Coronary artery (tissue), 2 donors: ENCODE results near the gene RYR3.
A peak's percentile ranks its signal among the peaks of the same experiment; 100 is the strongest.

Experiments used
- DNase-seq: peaks from one replicate; pipeline ENCODE4 v3.0.0-alpha.2; 2017; ENCODE audit warnings: low spot score
- H3K27ac ChIP-seq, 2 donors: fragments of 200-600 bp; sonication (generic); one replicate each; pipeline ENCODE4 v1.5.1; 2016 to 2019
- H3K4me3 ChIP-seq: fragments of 200-600 bp; sonication (generic); 2 replicates; pipeline ENCODE4 v1.5.1; 2016; ENCODE audit warnings: mild to moderate bottlenecking, moderate library complexity
- TF ChIP-seq, protein P1 (sequence below): fragments of 200-600 bp; sonication (generic); IDR thresholded peaks from one replicate; pipeline ENCODE4 v1.5.1; 2019; ENCODE audit warnings: antibody characterized with exemption

The RYR3 gene

DNA sequence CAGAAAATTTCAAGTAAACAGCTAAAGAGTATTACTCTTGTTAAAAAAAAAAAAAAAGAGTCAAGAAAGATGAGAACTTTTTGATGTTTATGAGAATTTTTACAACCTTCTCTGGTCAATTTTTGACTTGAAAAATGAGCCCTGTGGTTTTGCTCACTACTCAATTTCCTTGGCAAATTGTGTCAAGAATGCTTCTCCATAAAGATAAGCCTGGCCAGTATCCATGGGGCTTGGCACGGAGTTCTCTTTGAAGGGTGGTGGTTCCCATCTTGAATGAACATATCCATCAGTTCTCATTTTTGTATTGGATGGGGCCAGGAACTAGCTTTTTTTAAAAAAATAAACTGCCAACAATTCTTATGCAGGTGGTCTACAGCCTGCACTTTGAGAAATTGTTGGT lies 179.9 kb downstream of the RYR3 start:
- no peak for DNase-seq
- TF ChIP-seq, protein P1, sequence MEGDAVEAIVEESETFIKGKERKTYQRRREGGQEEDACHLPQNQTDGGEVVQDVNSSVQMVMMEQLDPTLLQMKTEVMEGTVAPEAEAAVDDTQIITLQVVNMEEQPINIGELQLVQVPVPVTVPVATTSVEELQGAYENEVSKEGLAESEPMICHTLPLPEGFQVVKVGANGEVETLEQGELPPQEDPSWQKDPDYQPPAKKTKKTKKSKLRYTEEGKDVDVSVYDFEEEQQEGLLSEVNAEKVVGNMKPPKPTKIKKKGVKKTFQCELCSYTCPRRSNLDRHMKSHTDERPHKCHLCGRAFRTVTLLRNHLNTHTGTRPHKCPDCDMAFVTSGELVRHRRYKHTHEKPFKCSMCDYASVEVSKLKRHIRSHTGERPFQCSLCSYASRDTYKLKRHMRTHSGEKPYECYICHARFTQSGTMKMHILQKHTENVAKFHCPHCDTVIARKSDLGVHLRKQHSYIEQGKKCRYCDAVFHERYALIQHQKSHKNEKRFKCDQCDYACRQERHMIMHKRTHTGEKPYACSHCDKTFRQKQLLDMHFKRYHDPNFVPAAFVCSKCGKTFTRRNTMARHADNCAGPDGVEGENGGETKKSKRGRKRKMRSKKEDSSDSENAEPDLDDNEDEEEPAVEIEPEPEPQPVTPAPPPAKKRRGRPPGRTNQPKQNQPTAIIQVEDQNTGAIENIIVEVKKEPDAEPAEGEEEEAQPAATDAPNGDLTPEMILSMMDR = no peak
- H3K27ac ChIP-seq = peak overlapping the region in 1 of 2 donors; percentile 37
- no peak overlapping the region for H3K4me3 ChIP-seq

DNA sequence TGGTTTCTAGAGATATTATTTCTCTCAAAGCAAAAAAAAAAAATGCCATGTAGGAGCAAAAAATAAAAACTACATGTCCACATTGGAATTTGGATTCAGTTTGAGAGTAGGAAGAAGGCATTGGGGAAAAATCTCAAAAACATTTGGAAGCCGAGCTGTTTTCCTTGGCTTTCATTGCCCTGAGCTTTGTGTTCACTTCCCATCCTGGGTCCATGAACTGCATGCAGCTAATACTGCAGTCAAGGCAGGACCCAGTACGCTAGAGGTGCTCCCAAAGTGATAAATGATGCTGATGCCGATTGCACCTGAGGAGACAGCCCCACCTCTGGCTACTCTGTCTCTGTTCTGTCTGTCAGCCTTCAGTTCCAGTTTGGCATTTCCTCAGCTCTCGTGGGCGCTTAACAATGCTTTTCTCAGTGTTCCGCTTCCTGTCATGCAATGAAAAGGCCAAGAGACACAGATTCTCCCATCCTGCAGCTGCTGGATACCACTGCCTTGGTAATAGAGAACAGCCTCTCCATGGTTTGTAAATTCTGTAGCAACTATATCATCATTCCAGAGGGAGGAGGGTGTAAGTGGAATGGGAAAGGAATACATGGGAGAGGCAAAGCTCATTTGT lies 181.8 kb downstream of the RYR3 start:
- DNase-seq = no peak
- TF ChIP-seq, protein P1 = no peak
- H3K27ac ChIP-seq = peak overlapping the region in 1 of 2 donors; percentile 22
- peak overlapping the region; percentile 14 for H3K4me3 ChIP-seq

DNA sequence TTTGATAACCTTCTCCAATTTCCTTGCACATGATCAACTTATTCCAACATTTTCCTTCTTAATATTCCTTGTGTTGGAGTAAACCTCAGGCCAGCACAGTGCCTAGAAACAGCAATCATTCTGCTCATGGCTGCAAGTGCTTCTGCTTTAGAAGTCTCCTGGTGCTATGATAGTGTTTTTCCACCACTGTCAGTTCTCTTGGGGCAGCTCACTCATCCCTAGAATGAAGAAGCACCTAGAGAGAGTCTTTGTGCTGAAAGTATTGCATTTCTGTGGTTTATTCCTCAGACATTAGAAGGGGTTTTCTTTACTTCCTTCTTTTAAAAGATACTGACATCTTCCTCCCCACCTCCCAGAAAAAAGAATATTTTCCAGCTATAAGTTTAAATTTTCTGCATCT lies 183.5 kb downstream of the RYR3 start:
- TF ChIP-seq, protein P1 = no peak
- DNase-seq = no peak
- H3K4me3 ChIP-seq = no peak overlapping the region
- no peak overlapping the region for H3K27ac ChIP-seq

DNA sequence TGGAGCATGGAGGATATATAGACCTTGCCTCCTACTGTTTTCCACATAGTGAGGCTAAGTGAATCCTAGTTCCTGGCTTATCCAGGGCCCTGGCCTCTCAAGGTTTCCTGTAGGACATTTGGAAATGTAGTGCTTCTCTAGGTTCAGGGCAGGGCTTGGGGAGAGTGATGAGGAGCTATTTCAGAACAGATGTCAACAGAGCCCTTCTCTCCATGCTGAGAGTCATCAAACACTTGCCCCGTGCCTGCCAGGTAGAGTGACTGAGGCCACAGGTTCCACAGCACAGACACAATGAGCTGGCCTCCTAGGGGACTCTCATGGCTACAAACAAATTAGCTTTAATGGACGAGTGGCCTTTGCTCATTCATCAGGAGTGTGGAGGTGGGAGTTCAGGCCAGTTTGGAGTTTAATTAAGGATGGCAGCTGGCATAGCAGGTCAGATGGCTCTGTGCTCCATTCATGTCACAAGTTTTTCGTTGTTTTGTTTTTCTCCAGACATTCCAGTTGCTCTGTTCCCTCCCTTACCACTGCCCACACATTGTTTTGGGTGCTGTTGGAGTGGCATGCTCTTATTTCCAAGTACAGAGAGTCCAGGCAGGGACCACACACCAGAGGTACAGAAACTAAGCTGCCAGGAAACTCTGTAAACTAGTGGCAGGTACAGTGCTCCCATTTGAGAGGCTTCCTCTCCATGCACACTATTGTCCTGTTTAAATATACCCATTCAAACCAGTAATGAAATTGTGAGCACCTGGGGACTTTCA lies 189.8 kb downstream of the RYR3 start:
- Histone ChIP-seq H3K27ac (no peak overlapping the region), H3K4me3 (no peak overlapping the region)
- DNase-seq = no peak
- TF ChIP-seq, protein P1 = no peak

DNA sequence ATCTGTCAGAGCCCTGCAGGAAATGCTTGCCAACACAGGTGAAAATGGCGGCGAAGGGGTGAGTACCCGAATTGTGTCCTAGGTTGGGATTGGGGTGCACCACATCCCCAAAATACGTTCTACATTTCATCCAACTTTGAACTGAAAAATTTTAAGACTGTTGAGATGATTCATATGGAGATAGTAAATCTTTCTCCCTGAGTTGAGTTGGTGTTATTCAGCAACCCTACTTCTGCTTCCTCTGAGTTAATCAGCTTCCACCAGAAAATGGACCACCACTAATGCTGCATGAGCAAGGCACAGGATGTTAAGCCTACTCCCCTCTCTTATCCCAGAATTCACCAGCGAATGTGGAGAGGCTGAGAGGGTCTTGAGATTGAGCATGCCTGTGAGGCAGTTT lies 192.9 kb downstream of the RYR3 start:
- Histone ChIP-seq H3K4me3 (no peak overlapping the region), H3K27ac (no peak overlapping the region)
- TF ChIP-seq, protein P1 = no peak
- DNase-seq = no peak

DNA sequence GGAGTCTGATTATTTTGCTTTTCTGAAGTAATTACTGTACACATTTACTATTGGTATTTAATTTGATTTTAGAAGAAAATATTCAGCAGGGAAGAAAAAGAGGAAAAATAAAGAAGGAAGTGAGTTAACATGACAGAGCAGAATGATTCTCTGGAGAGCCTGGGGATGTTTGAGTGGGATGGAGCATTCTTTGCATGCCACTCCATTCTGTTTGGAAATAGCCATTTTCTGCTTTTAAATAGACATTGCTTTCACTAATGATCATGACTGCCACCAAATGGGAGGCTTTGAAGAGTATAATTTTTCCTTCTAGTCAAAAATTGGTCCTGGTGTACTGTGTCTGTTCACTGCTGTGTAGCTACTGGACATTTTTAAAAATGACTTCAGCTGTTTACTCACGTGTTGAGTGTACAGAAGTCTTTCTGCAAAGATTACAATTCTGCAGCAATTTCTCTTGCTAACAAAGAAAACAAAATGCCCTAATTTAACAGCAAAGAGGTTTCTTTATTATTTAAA lies 196.1 kb downstream of the RYR3 start:
- no peak overlapping the region for H3K27ac ChIP-seq
- no peak for DNase-seq
- TF ChIP-seq, protein P1 = no peak
- H3K4me3 ChIP-seq = no peak overlapping the region

DNA sequence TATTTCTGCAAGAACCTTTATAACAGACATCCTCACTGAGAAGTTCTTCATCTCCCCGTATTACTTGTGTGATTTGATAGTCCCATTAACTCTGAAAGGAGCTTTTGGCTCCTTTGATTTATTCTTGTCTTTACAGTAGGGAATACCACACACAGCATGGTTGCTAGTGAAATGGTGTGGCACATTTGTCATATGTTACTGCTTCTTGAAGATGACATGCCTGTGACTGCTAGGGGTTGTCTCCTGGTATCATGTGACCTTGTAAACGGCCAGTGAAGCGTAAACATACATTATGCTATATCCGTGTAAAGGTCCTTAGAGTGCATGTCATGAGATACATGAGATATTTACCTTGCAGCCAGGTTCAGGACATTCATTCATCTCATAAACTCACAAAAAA lies 197.9 kb downstream of the RYR3 start:
- no peak for DNase-seq
- no peak overlapping the region for H3K27ac ChIP-seq
- TF ChIP-seq, protein P1 = no peak
- H3K4me3 ChIP-seq = no peak overlapping the region
